Kidney (tissue), 14 donors: Measurements from ENCODE around the gene EXOSC7. TPM values are rescaled to one million over a fixed set of nuclear protein-coding genes. Genes with fewer than 3 reads are reported as not detected.

Experiments
- DNase-seq, 5 donors: peaks; one replicate each; pipeline ENCODE4 v3.0.0-alpha.2; 2013 to 2020
- FAIRE-seq: peaks from 2 replicates; lab custom pipeline; 2012; peaks lifted over from hg19 to GRCh38; lab: Jason Lieb, UNC
- H3K27ac ChIP-seq, 2 donors: one replicate each; pipeline ENCODE4 v1.7.0; 2013; ENCODE audit warnings: low read depth in 2 of 2, low read length in 2 of 2, inconsistent platforms in 1 of 2
- H3K27me3 ChIP-seq: one replicate; pipeline ENCODE4 v1.7.1; 2013; ENCODE audit warnings: low read length, inconsistent platforms; ENCODE audit not compliant: control insufficient read depth, insufficient read depth
- H3K36me3 ChIP-seq, 3 donors: one replicate each; pipeline versions ENCODE4 v1.7.0 to v1.7.1; 2013; ENCODE audit warnings: low read length in 3 of 3, control low read depth in 1 of 3, inconsistent platforms in 1 of 3; ENCODE audit not compliant: insufficient read depth in 3 of 3, control insufficient read depth in 2 of 3
- H3K4me1 ChIP-seq, 3 donors: one replicate each; pipeline versions ENCODE4 v1.7.0 to v1.7.1; 2013; ENCODE audit warnings: low read length in 3 of 3, inconsistent platforms in 1 of 3, low read depth in 1 of 3; ENCODE audit not compliant: control insufficient read depth in 2 of 3, insufficient read depth in 2 of 3
- H3K4me3 ChIP-seq, 3 donors: one replicate each; pipeline versions ENCODE4 v1.7.0 to v1.8.1; 2013; ENCODE audit warnings: low read length in 3 of 3, control low read depth in 1 of 3, inconsistent platforms in 1 of 3
- H3K9ac ChIP-seq, 3 donors: one replicate each; pipeline versions ENCODE4 v1.7.0 to v1.7.1; 2013; ENCODE audit warnings: low read length in 3 of 3, control low read depth in 1 of 3, inconsistent platforms in 1 of 3
- H3K9me3 ChIP-seq, 3 donors: one replicate each; pipeline versions ENCODE4 v1.7.0 to v1.7.1; 2013; ENCODE audit warnings: low read length in 3 of 3, control low read depth in 1 of 3, inconsistent platforms in 1 of 3; ENCODE audit not compliant: control insufficient read depth in 2 of 3, insufficient read depth in 1 of 3
- intact Hi-C: fragments of 100-400 bp; cut with DNase I; formaldehyde crosslinking; loops from one replicate; pipeline ENCODE4 v1.11.1; 2022
- polyA plus RNA-seq: library from polyadenylated mRNA; stranded (reverse); fragments of 350-450 nt; fragmentation: Illumina TruSeq; extraction: RNeasy Lipid Tissue Mini Kit (QIAGEN cat#74804); gene quantifications from one replicate; pipeline ENCODE4 v1.2.3, GENCODE V29; 2014; ENCODE audit warnings: low read depth, low replicate concordance; ENCODE audit not compliant: insufficient read depth
- total RNA-seq: library from RNA; stranded (reverse); fragmentation: NEBNext Ultra II Directional; extraction: Animal tissue kit (Norgen Biotek cat#: 25700); gene quantifications from one replicate; pipeline ENCODE4 v1.2.1, GENCODE V29; 2021
- TF ChIP-seq, protein P1 (sequence below): IDR thresholded peaks from 3 replicates; pipeline ENCODE4 v1.5.1; 2012; ENCODE audit warnings: mild to moderate bottlenecking, moderate library complexity, borderline replicate concordance; ENCODE audit not compliant: insufficient read depth; ENCODE audit errors: extremely low read depth
- donor health status: control.
- donor health status: control.
- donor health status: control.
- donor health status: control.
- donor health status: control.
- donor health status: DM: yes; HTN: yes; CAD: no.
- donor health status: Normal renal cell carcinoma (clear cell type).

Gene EXOSC7
- total and polyA plus RNA-seq, 2 donors from 2014 or later = 43.8 to 71.8 TPM

DNA sequence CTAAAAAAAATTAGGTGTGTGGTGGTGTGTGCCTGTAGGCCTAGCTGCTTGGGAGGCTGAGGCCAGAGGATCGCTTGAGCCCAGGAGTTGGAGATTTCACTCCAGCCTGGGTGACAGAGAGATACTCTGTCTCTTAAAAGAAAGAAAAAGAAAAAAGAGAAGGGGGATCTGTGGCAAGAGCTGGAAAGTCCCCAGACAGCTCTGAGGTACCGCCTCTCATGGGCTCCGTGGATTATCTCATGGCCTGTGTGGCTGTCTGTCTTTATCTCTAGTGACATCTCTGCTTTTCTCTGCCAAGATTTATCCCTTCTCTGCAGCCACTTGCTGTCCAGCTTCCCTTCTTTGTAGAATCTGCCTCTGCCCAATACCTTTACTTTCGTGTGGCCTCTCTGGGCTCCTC lies 5.7 kb downstream of the EXOSC7 start:
- no peaks in the 10 kb centered on the region for H3K27me3 ChIP-seq
- no peak for FAIRE-seq
- H3K4me1 ChIP-seq = peaks cover 2 to 14% (median 13%) of the 10 kb centered on the region in 3 donors
- H3K9ac ChIP-seq = no peak overlapping the region
- TF ChIP-seq, protein P1, sequence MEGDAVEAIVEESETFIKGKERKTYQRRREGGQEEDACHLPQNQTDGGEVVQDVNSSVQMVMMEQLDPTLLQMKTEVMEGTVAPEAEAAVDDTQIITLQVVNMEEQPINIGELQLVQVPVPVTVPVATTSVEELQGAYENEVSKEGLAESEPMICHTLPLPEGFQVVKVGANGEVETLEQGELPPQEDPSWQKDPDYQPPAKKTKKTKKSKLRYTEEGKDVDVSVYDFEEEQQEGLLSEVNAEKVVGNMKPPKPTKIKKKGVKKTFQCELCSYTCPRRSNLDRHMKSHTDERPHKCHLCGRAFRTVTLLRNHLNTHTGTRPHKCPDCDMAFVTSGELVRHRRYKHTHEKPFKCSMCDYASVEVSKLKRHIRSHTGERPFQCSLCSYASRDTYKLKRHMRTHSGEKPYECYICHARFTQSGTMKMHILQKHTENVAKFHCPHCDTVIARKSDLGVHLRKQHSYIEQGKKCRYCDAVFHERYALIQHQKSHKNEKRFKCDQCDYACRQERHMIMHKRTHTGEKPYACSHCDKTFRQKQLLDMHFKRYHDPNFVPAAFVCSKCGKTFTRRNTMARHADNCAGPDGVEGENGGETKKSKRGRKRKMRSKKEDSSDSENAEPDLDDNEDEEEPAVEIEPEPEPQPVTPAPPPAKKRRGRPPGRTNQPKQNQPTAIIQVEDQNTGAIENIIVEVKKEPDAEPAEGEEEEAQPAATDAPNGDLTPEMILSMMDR = no peak
- H3K36me3 ChIP-seq = no peaks in the 10 kb centered on the region
- H3K27ac ChIP-seq = no peak overlapping the region
- intact Hi-C loops = no loop called here
- H3K9me3 ChIP-seq = no peaks in the 10 kb centered on the region
- no peak for DNase-seq
- H3K4me3 ChIP-seq = no peak overlapping the region

DNA sequence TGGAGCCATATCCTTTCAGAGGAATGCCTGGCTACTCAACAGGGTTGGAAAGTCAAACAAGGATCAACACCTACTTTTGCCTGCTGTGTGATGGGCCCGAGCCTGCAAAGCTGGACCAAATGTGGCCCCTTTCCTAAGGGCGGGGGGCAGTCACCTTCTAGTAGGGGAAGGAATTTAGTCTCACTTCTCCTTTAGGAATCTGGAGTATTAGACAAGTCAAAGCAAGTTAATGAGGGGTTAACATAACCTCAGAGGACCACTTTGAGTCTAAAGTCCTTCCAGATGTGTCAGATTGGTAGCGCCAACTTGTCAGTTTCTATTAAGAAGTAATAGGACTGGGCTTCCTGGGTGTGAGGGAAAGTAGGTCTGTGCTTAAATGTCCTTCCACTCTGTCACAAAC lies 6.8 kb downstream of the EXOSC7 start:
- no peaks in the 10 kb centered on the region for H3K27me3 ChIP-seq
- DNase-seq = no peak
- FAIRE-seq = no peak
- TF ChIP-seq, protein P1 = no peak
- peak overlapping the region in 1 of 3 donors; percentile 29 for H3K9ac ChIP-seq
- intact Hi-C loops = no loop called here
- peaks cover 0 to 9% (median 8%) of the 10 kb centered on the region in 3 donors for H3K4me1 ChIP-seq
- no peaks in the 10 kb centered on the region for H3K9me3 ChIP-seq
- H3K4me3 ChIP-seq = no peak overlapping the region
- no peaks in the 10 kb centered on the region for H3K36me3 ChIP-seq
- peak overlapping the region; percentile 59 to 63 for H3K27ac ChIP-seq

DNA sequence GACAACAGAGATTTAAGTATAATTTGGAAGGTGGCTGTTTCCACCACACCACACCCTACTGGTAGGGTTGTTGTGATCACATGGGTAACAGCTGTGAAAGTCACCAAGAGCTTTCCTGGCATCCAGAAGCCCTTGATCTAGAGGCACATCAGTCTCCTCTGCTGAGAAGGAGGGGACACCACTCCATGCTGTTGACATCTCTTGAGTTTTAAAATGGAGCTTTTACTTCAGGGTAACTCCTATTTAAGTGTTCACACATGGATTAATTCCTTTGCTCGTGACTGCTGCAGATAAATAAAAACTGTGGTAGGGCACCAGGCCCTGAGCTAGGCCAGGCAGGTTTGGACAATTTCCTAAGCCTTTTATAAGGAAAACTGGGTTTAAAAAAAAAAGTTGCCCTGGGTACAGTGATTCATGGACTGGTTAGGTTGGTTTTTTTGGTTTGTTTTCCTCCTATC lies 7.5 kb downstream of the EXOSC7 start:
- no peak for FAIRE-seq
- peaks cover 0 to 9% (median 8%) of the 10 kb centered on the region in 3 donors for H3K4me1 ChIP-seq
- intact Hi-C loops = no loop called here

More for the DNA sequence above, 7.5 kb downstream of the EXOSC7 start:
- Histone ChIP-seq H3K9me3 (no peaks in the 10 kb centered on the region), H3K27me3 (no peaks in the 10 kb centered on the region), H3K4me3 (no peak overlapping the region), H3K36me3 (no peaks in the 10 kb centered on the region), H3K9ac (peak overlapping the region in 1 of 3 donors; percentile 29), H3K27ac (peak overlapping the region; percentile 59 to 63)
- no peak for DNase-seq
- TF ChIP-seq, protein P1 = no peak
